HEK293 (cell line): ENCODE data around the gene RNF169.

ENCODE experiments used
- CTCF ChIA-PET: fragments of 350-600 bp; formaldehyde crosslinking; extraction: SDS; loops from one replicate; lab custom pipeline; 2021; ENCODE audit warnings: antibody characterized with exemption; lab: Yijun Ruan, JAX
- POLR2A ChIA-PET: fragments of 300-600 bp; formaldehyde crosslinking; extraction: SDS; loops from one replicate; lab custom pipeline; 2020; ENCODE audit warnings: antibody characterized with exemption, inconsistent platforms; lab: Yijun Ruan, JAX
- H3K27ac ChIP-seq: fragments of 200-500 bp; sonication (Bioruptor generic); 2 replicates; pipeline ENCODE4 v1.5.1; 2014; ENCODE audit warnings: low read depth, low read length, control low read depth, inconsistent platforms; ENCODE audit errors: extremely low read depth
- H3K36me3 ChIP-seq, 2 experiments: fragments of 200-500 bp in 1 of 2; sonication (Bioruptor generic) in 1 of 2; 1 replicate in 1 of 2; 2 replicates in 1 of 2; pipeline ENCODE4 v1.5.1; 2014 to 2017; ENCODE audit warnings: inconsistent platforms in 2 of 2, low read length in 2 of 2; ENCODE audit not compliant: control insufficient read depth in 2 of 2, insufficient read depth in 1 of 2
- H3K4me1 ChIP-seq: fragments of 200-500 bp; sonication (Bioruptor generic); 2 replicates; pipeline ENCODE4 v1.5.1; 2014; ENCODE audit warnings: mild to moderate bottlenecking, low read length, inconsistent platforms; ENCODE audit not compliant: control insufficient read depth, insufficient read depth
- H3K4me3 ChIP-seq: 2 replicates; pipeline ENCODE4 v1.5.1; 2011; ENCODE audit warnings: low read depth, mild to moderate bottlenecking, control low read depth, low read length, moderate library complexity
- H3K9me3 ChIP-seq: fragments of 200-500 bp; sonication (Bioruptor generic); 2 replicates; pipeline ENCODE4 v1.5.1; 2014; ENCODE audit warnings: low read depth, low read length, inconsistent platforms; ENCODE audit not compliant: control insufficient read depth, insufficient read depth
- PRDM10 ChIP-seq: fragments of 450-650 bp; formaldehyde crosslinking; IDR thresholded peaks from 2 replicates; pipeline ENCODE4 v1.5.1; 2016; ENCODE audit warnings: missing biosample characterization, missing genetic modification characterization
- PRDM2 ChIP-seq: fragments of 450-650 bp; formaldehyde crosslinking; IDR thresholded peaks from 2 replicates; pipeline ENCODE4 v1.5.1; 2016; ENCODE audit warnings: missing biosample characterization, missing genetic modification characterization, borderline replicate concordance
- ZBTB44 ChIP-seq: fragments of 450-650 bp; IDR thresholded peaks from 2 replicates; pipeline ENCODE4 v1.5.1; 2018; ENCODE audit warnings: missing biosample characterization, mild to moderate bottlenecking, missing genetic modification characterization
- ZNF16 ChIP-seq: fragments of 450-650 bp; formaldehyde crosslinking; IDR thresholded peaks from 2 replicates; pipeline ENCODE4 v1.5.1; 2016; ENCODE audit warnings: low read depth, missing biosample characterization, missing genetic modification characterization
- ZNF529 ChIP-seq: fragments of 450-650 bp; formaldehyde crosslinking; IDR thresholded peaks from 2 replicates; pipeline ENCODE4 v1.5.1; 2017; ENCODE audit warnings: missing genetic modification characterization, missing biosample characterization; ENCODE audit not compliant: insufficient replicate concordance
- TF ChIP-seq, protein P1 (sequence below): fragments of 450-650 bp; formaldehyde crosslinking; IDR thresholded peaks from 2 replicates; pipeline ENCODE4 v1.5.1; 2017; ENCODE audit warnings: missing biosample characterization, missing genetic modification characterization
- TF ChIP-seq, protein P2 (sequence below): fragments of 450-650 bp; formaldehyde crosslinking; conservative IDR thresholded peaks from 2 replicates; pipeline ENCODE4 v1.5.1; 2016; ENCODE audit warnings: low read depth, missing biosample characterization, missing genetic modification characterization

Gene RNF169

DNA sequence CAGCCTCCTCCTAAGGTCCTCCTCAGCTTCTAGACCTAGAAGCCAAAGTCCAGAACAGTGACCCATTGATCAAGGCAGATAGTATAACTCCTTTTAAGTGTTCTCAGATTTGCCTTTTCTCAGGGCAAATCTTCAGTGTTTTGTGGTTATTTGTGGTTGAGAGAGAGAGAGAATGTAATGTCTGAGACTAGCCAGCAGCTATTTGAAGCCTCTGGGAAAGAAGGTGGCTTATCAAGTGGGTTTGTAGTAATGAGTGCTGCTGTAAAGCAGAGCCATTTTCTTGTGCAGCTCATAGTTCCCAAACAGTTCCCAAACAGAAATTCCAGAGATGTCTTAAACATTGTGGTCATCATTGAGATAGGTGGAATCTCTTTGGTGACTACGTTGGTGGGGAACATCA is 89.5 kb downstream of the RNF169 start:
- CTCF ChIA-PET, result interaction anchor here (0.7 kb wide), 1 partner anchor 1314 kb away, joined by 3 read pairs; no protein-coding TSS in a partner anchor
- no peak for TF ChIP-seq ZNF529
- TF ChIP-seq PRDM2 (tag by site-specific recombination), result no peak
- TF ChIP-seq ZBTB44 (tag by site-specific recombination), result no peak
- TF ChIP-seq PRDM10, result no peak
- TF ChIP-seq, protein P1, sequence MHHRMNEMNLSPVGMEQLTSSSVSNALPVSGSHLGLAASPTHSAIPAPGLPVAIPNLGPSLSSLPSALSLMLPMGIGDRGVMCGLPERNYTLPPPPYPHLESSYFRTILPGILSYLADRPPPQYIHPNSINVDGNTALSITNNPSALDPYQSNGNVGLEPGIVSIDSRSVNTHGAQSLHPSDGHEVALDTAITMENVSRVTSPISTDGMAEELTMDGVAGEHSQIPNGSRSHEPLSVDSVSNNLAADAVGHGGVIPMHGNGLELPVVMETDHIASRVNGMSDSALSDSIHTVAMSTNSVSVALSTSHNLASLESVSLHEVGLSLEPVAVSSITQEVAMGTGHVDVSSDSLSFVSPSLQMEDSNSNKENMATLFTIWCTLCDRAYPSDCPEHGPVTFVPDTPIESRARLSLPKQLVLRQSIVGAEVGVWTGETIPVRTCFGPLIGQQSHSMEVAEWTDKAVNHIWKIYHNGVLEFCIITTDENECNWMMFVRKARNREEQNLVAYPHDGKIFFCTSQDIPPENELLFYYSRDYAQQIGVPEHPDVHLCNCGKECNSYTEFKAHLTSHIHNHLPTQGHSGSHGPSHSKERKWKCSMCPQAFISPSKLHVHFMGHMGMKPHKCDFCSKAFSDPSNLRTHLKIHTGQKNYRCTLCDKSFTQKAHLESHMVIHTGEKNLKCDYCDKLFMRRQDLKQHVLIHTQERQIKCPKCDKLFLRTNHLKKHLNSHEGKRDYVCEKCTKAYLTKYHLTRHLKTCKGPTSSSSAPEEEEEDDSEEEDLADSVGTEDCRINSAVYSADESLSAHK (tag by site-specific recombination), result no peak
- TF ChIP-seq ZNF16 (tag by site-specific recombination), result no peak
- TF ChIP-seq, protein P2, sequence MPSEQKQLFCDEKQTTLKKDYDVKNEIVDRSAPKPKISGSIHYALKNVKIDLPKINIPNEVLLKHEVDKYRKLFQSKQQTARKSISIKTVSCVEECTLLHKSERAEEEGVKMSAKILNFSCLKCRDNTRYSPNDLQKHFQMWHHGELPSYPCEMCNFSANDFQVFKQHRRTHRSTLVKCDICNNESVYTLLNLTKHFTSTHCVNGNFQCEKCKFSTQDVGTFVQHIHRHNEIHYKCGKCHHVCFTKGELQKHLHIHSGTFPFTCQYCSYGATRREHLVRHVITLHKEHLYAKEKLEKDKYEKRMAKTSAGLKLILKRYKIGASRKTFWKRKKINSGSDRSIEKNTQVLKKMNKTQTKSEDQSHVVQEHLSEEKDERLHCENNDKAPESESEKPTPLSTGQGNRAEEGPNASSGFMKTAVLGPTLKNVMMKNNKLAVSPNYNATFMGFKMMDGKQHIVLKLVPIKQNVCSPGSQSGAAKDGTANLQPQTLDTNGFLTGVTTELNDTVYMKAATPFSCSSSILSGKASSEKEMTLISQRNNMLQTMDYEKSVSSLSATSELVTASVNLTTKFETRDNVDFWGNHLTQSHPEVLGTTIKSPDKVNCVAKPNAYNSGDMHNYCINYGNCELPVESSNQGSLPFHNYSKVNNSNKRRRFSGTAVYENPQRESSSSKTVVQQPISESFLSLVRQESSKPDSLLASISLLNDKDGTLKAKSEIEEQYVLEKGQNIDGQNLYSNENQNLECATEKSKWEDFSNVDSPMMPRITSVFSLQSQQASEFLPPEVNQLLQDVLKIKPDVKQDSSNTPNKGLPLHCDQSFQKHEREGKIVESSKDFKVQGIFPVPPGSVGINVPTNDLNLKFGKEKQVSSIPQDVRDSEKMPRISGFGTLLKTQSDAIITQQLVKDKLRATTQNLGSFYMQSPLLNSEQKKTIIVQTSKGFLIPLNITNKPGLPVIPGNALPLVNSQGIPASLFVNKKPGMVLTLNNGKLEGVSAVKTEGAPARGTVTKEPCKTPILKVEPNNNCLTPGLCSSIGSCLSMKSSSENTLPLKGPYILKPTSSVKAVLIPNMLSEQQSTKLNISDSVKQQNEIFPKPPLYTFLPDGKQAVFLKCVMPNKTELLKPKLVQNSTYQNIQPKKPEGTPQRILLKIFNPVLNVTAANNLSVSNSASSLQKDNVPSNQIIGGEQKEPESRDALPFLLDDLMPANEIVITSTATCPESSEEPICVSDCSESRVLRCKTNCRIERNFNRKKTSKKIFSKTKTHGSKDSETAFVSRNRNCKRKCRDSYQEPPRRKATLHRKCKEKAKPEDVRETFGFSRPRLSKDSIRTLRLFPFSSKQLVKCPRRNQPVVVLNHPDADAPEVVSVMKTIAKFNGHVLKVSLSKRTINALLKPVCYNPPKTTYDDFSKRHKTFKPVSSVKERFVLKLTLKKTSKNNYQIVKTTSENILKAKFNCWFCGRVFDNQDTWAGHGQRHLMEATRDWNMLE (tag by site-specific recombination), result no peak
- TF ChIP-seq, all 188 proteins: peak for 0
- H3K36me3 ChIP-seq, result peaks cover 0 to 83% of the 10 kb centered on the region in 2 experiments; a peak in 1 of 3 replicates

More for the DNA sequence above, 89.5 kb downstream of the RNF169 start:
- POLR2A ChIA-PET, result no interaction called here
- H3K4me3 ChIP-seq, result no peak overlapping the region
- H3K9me3 ChIP-seq, result no peaks in the 10 kb centered on the region
- H3K27ac ChIP-seq, result no peak overlapping the region
- no peaks in the 10 kb centered on the region for H3K4me1 ChIP-seq
